ENCODE measurements around the gene KIF13A. TPM values are rescaled to one million over a fixed set of nuclear protein-coding genes. Genes with fewer than 3 reads are reported as not detected.

Gene KIF13A
- total and polyA plus RNA-seq, 9 of the 15 experiments (the other 6 are each of a cell fraction or from before 2014, with no cell fraction given), result 3.6 to 44.3 (median 29.7) TPM

DNA sequence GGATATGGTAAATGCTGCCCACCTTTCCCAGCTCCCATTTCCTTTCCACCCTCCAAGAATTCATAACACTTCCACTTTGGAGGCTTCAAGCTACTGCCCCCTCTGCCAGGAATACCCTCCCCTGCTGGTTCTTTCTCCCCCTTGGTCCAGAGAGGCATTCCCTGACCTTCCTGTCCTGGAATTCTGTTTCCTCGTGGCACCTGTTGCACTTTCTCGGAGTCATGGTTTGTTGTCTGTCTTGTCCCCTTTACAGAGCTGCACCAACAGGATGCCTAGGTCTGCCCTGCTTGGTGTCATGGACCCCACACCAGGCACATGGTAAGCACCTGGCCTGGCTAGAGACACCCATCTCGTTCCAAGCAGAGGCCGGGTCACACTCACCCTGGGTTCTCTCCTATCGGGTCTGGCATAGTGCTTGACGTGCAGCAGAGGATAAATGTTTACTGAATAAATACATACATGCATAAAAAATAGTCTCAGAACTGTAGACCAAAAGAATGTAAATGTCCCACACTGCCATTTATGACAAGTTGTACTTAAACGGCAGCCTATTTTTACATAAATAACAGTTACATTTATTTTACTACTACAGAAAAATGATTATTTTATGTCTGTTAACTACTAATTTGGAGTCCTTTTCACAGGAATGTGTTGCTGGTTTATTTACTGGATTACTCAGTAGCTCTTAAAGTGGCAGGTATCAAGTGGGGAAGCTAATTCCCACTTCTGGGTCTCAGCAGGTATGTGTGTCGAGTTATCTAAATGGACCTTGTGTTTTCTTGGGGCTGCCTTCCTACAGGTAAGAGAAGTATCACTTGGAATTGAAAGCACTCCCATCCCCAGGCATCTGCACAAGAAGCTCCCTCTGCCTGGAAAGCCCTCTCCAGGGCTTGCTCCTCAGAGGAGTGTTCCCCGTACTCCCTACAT lies 69.3 kb downstream of the KIF13A start:
- no peaks in the 10 kb centered on the region for H3K27me3 ChIP-seq (ENCODE audit: control insufficient read depth in 2 of 2, insufficient read depth in 2 of 2, low read length in 2 of 2)
- peak; percentile 18; the same call in 1 of the 3 replicates for ATAC-seq
- no peaks in the 10 kb centered on the region for H3K9me3 ChIP-seq (replicated peaks; ENCODE audit: control insufficient read depth, insufficient read depth, low read depth, low read length)
- 84% methylated on average over 9 of the region's 9 CpGs for WGBS (ENCODE audit: insufficient coverage, low coverage, missing lambda C conversion rate)
- no peak for DNase-seq (ENCODE audit: extremely low read depth in 1 of 4, low spot score in 3 of 4)
- peak overlapping the region in 1 of 2 experiments; percentile 57; a peak in 1 of 4 replicates for H3K9ac ChIP-seq (ENCODE audit: insufficient read depth in 1 of 2, low read depth in 2 of 2, low read length in 2 of 2)
- no peak overlapping the region for H2AFZ ChIP-seq (ENCODE audit: low read depth, low read length)
- no peaks in the 10 kb centered on the region for H4K20me1 ChIP-seq (replicated peaks; ENCODE audit: control insufficient read depth, insufficient read depth, low read length)
- intact Hi-C loops (cut with micrococcal nuclease), result no loop called here
- no peak overlapping the region for H3K4me2 ChIP-seq (ENCODE audit: insufficient read depth, low read length)
- ChIA-PET CTCF (ENCODE audit: low intra/inter-chr PET ratio) (no interaction called here), POLR2A (interaction anchor here (0.6 to 2.6 kb wide), 5 partner anchors 11 to 18 kb away, joined by 3 to 8 read pairs (median 3); no protein-coding TSS in a partner anchor)
- H3K4me3 ChIP-seq, result no peak overlapping the region
- in situ Hi-C loops (cut with MboI), result no loop called here
- no peak for FAIRE-seq
- H3K4me1 ChIP-seq (replicated peaks in 1 of 2; ENCODE audit: control insufficient read depth in 2 of 2, insufficient read depth in 2 of 2, low read length in 2 of 2), result peaks cover 3 to 4% of the 10 kb centered on the region in 2 experiments; a peak in 3 of 5 replicates
- H3K9me1 ChIP-seq (ENCODE audit: control insufficient read depth, insufficient read depth, low read length), result no peaks in the 10 kb centered on the region
- H3K27ac ChIP-seq (ENCODE audit: extremely low read depth, low read depth, low read length), result no peak overlapping the region
- BruUV-seq (replicated peaks), result TSS peak; percentile 21
- H3K36me3 ChIP-seq (ENCODE audit: control insufficient read depth, insufficient read depth, low read length), result no peaks in the 10 kb centered on the region
- H3K79me2 ChIP-seq (ENCODE audit: control insufficient read depth, insufficient read depth, low read length), result peaks cover 68% of the 10 kb centered on the region
- TF ChIP-seq ETS1 (conservative IDR thresholded peaks at IDR 0.05; ENCODE audit: control insufficient read depth, low read depth, low read length) (no peak), PYGO2 (tag; IDR thresholded peaks at IDR 0.05) (no peak), GATAD2A (IDR thresholded peaks at IDR 0.05) (no peak), HLTF (IDR thresholded peaks at IDR 0.05) (no peak), MXD1 (CRISPR knock-in tag; IDR thresholded peaks at IDR 0.05; ENCODE audit: borderline replicate concordance, poor library complexity, severe bottlenecking) (no peak), SIRT6 (IDR thresholded peaks at IDR 0.05; ENCODE audit: low read depth, low read length) (no peak), CBFB (CRISPR knock-in tag; IDR thresholded peaks at IDR 0.05) (no peak), ZNF764 (CRISPR knock-in tag; IDR thresholded peaks at IDR 0.05; ENCODE audit: low read depth) (no peak), ZNF253 (CRISPR knock-in tag; conservative IDR thresholded peaks at IDR 0.05) (no peak), KLF6 (CRISPR knock-in tag; IDR thresholded peaks at IDR 0.05; ENCODE audit: borderline replicate concordance) (no peak), ZNF23 (CRISPR knock-in tag; IDR thresholded peaks at IDR 0.05) (no peak), MLLT1 (IDR thresholded peaks at IDR 0.05) (no peak), ZNF717 (CRISPR knock-in tag; IDR thresholded peaks at IDR 0.05) (no peak), NR2C1 (IDR thresholded peaks at IDR 0.05) (no peak), NR2C1 (tag; IDR thresholded peaks at IDR 0.05) (no peak), ZNF518B (CRISPR knock-in tag; IDR thresholded peaks at IDR 0.05) (no peak)
